Measurements from ENCODE around the gene PRKCE.
A peak's percentile ranks its signal among the peaks of the same experiment; 100 is the strongest.

Gene PRKCE

DNA sequence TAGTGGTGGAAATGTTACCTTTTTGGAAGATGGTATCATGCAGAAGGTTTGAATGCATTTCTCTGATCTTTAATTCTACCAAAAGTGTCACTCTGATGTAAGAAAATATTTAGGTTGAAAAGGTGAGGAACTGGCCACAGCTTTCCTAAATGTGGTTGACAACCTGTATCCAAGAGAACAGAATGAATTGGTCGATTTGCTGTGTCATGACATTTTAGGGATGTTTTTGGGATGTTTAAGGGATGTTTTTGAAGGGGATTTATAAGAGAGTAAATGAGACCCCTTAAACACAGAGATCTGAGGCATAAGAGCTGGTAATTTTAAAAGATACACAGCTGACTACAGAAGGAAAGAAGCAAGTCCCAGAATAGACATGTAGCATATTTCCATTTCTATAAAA, 375.0 kb downstream of the PRKCE start:
- DNase-seq, result no peak

DNA sequence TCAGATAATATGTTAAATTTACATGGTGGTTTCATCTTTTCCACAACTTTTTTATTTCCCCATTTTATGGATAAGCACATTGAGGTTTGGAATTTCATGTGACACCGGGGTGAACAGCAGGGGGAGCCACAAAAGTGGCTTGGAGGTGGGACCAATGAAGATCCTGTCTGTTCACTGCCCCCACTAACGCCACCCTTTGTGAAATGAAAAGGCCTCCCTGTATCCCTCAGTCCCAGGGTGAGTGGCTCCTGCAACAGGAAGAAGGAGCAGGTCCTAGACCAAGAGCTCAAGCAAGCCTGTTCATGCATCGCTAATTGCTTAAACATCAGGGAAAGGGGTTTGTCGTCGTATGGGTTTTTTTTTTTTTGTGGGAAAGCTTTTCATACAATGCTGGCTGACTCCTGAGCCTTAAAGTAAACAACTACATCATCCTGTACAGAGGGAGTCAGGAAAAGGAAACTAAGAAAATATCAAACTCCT, 377.9 kb downstream of the PRKCE start:
- no peak for DNase-seq

DNA sequence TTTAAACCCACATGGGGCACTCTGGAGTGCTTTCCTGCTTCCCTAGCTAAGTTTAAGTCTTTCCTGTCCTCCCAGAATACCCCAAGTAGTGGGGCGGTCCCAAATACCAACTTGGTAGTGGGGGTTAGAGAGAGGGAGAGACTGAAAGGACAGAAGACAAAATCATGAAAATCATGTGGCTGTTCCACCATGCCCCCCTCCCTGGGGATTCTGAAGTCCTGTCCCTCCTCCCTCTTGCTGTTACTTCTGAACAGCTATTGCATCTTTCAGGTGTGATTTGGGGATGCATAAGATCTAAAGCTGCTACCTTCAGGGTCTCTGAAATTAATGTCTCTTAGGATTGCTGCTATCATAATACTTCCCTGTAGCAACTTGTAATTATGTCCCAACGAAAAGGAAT, 378.9 kb downstream of the PRKCE start:
- DNase-seq, result no peak

- DNase-seq, result no peak
These were observed 380.8 kb downstream of the PRKCE start for GRCh38 chr2:46032161-46032813.

- DNase-seq, result peak in 1 of 5 donors; percentile 93
These were observed 381.5 kb downstream of the PRKCE start for GRCh38 chr2:46032996-46033395.

DNA sequence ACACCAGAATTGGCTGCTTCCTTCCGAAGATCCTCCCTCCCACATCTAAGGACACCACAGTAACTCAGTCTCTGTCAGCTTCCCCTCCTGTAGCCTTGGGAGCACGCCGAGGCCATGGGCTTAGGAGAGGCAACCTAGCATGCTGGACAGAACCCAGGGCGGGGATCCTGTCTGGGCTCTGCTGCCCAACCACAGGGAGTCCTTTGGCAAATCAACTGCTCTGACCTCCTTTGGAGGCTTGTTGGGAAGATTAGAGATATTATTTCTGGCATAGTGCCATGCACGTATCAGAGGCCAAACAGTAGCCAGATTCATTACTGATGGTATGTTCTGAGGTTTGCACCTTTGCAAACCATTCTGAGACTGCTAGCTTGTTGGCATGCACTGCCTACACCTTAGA, 383.1 kb downstream of the PRKCE start:
- DNase-seq, result no peak

DNA sequence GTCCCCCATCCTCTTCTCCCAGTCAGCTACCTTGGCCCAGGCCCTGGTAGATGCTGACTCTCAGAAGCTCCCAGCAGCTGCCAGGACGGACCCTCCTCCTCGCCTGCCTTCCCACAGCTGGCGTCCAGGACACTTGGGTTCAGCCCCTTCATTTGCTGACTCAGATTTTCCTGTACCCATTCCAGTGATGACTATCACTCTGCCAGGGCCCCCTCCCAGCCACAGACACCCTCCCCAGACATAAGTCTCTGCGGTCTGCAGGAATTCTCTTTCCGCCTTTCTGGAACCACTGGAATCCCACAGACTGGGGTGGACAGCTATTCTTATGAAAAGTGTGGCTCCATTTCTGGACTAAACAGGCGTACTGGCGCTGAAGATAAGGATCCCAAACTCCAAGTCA, 385.5 kb downstream of the PRKCE start:
- DNase-seq, result no peak

GRCh38 chr2:46039543-46040303, 388.2 kb downstream of the PRKCE start:
- no peak for DNase-seq

DNA sequence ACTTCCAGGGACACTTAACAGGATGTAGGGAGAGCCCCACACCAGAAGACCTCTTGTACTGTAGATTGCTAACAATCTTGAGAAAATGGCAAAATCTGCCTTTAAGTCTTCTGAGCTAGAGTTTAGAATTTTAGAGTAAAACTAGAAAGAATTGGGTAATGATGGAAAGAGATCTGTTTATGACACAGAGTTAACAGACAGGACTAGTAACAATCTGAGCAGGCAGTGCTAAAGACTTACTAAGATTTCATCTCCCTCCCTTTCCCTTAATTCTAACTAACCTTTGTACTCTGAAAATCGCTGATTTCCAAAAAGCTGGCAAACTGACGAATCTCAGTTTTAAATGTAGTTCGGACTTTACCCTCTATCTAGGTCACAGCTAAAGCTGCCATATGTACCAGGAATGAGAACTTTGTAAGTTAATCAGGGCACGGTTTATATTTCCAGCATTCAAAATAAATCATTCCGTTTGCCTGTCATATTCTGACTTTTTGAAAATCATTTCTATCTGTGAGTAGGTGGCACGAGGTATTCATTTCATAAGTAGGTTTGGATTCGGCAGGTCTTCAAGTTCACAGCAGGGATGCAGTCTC, 389.2 kb downstream of the PRKCE start:
- DNase-seq, result no peak

DNA sequence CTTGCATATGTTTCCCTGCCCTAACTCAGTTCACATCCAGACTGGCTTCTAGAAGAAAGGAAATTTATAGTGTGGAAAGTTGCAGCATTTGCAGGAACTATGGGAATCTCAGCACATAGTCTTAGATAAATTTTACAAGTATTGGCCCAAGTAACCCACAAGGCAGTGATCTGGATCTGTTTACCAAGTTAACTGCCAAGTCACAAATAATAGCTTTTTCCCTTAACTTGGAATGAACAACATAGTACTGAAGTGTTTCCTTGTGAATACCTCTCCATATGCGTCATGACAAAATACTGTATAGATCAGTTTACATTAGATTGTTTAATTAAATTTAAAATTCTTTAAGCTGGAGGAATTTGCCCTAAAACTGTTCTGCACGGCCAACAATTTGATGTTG, 390.0 kb downstream of the PRKCE start:
- DNase-seq, result no peak

DNA sequence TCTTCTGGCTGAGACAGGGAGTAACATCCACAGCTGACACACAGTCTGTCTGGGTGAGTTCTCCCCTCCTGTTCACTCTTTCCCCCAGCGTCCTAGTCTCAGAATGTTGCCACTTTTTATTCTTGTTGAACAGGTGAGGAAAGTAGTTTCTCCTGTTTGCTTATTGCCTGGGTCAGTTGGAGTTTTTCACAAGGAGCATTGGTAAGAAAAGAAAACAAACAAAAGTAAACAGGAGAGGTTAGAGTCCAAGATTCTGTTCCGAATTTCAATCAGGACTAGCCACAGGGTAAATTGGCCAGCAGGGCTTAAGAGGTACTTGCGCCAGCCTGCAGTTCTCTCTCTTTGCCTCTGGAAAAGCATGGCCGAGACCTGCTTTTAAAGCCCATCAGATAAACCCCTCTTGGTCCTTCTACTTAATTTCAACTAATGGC, 390.7 kb downstream of the PRKCE start:
- DNase-seq, result no peak

GRCh38 chr2:46042711-46043110, 391.2 kb downstream of the PRKCE start:
- DNase-seq, result no peak

GRCh38 chr2:46045888-46046287, 394.4 kb downstream of the PRKCE start:
- DNase-seq, result no peak

GRCh38 chr2:46047290-46047689, 395.8 kb downstream of the PRKCE start:
- no peak for DNase-seq

DNA sequence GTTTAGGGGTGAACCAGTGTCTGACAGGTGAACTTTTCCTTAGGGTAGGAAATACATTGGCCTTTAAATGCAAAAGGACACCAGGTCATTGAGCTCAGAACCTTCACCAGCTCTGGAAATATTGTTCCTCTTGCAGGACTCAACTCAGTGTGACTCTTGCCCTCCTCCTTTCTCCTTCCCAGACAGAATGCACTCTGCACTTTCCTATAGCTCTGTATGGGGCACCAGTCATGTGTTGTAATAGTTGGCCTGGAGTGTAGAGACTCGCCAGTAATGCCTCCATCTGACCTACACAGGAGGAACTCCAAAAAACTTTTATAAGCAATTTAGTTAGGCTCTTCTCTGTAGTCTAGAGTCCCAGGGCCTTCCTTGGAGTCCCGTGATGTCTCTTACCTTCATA, 397.2 kb downstream of the PRKCE start:
- DNase-seq, result no peak

DNA sequence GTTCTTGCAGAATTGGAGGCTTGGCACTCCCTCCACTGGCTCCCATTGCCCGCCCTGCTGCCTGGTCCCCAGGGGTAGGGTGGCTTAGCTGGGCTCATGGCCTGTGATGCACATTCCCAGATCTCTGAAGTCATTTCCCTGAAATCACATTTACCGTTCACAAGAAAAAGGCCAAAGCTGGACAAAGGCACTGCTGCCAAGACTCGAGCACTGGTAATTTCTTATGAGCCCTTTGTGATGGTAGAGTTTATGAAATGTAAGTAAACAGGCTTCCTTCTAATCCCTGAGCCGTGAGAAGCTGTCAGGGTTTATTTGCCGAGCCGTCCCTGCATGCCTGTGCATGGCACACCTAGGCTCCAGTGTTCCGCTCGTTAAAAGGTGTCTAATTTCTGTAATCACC, 398.6 kb downstream of the PRKCE start:
- DNase-seq, result no peak

DNA sequence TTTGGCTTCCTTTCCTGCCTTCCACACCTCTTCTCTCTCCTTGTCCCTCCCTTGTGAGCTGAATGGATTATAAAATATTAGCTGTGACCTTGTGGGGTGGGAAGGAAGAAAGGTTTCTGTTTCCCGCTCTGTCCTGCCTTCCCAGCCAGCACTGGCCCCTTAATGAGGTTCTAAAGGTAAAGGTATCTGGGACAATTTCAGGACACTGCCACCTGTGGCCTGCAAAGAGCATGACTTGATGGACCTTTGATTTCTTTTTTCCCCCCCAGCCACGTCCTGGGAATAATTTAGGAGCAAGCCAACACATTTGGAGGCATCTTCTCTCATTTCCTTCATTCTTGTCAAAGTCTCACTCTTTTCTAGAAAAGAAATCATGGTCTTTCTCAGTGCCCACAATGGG, 399.0 kb downstream of the PRKCE start:
- DNase-seq, result no peak

- no peak for DNase-seq
These were observed 399.6 kb downstream of the PRKCE start for GRCh38 chr2:46051085-46051484.

- no peak for DNase-seq
These were observed 402.1 kb downstream of the PRKCE start for GRCh38 chr2:46053564-46053963.

GRCh38 chr2:46056541-46056940, 405.1 kb downstream of the PRKCE start:
- no peak for DNase-seq

DNA sequence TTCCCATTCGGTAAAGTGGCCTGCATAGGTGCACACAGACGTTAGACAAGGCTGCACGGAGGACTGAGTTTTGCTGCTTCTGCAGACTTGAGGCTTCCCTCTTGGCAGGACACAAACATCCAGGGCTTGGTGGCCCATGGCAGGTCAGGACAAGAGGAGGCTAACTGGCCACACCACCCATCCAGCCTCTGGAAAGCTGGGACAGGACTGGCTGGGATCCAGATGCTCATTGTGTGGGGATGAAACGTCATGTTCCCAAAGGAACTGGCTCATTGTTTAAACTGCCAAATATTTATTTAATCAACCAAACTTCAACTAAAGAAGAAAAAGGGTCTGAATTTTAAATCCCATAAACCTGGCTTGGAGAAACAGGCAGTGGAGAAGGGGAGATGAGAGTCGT, 406.7 kb downstream of the PRKCE start:
- no peak for DNase-seq

- DNase-seq, result peak; percentile 24 to 79 (median 36)
These were observed 411.4 kb downstream of the PRKCE start for GRCh38 chr2:46062637-46063412.

- no peak for DNase-seq
These were observed 412.9 kb downstream of the PRKCE start for GRCh38 chr2:46064396-46064795.
